HK-2 (cell line): ENCODE results near the gene MCCD1.
A peak's percentile ranks its signal among the peaks of the same experiment; 100 is the strongest.

Source experiments
- DNase-seq: peaks from one replicate; pipeline ENCODE4 v3.0.0-alpha.2; 2018; ENCODE audit not compliant: unreplicated experiment

Gene MCCD1

GRCh38 chr6:31543639-31544038, 14.9 kb downstream of the MCCD1 start:
- no peak for DNase-seq

GRCh38 chr6:31544676-31545075, 15.9 kb downstream of the MCCD1 start:
- no peak for DNase-seq

GRCh38 chr6:31545291-31545690, 16.5 kb downstream of the MCCD1 start:
- DNase-seq: no peak

GRCh38 chr6:31546339-31546957, 17.7 kb downstream of the MCCD1 start, which contains the start of gene ATP6V1G2:
TSS of gene ATP6V1G2 (minus strand) at chr6:31546608. CDS start at chr6:31546559, 49 bp downstream.
- DNase-seq: peak; percentile 86

- DNase-seq: peak; percentile 95
These were observed 18.4 kb downstream of the MCCD1 start, which contains the start of gene NFKBIL1 for GRCh38 chr6:31546958-31547726. TSS of gene NFKBIL1 (plus strand) at chr6:31547608. CDS start at chr6:31547695, 87 bp downstream.

- DNase-seq: no peak
These were observed 19.2 kb downstream of the MCCD1 start for GRCh38 chr6:31547727-31548543.

- DNase-seq: no peak
These were observed 19.7 kb downstream of the MCCD1 start for GRCh38 chr6:31548544-31548873.

GRCh38 chr6:31551371-31551770, 22.6 kb downstream of the MCCD1 start:
- DNase-seq: peak; percentile 58

- DNase-seq: no peak
These were observed 27.5 kb downstream of the MCCD1 start for GRCh38 chr6:31556307-31556706.

- no peak for DNase-seq
These were observed 28.9 kb downstream of the MCCD1 start for GRCh38 chr6:31557443-31558317.

- DNase-seq: no peak
These were observed 29.5 kb downstream of the MCCD1 start for GRCh38 chr6:31558318-31558625.

GRCh38 chr6:31558631-31559500, 30.1 kb downstream of the MCCD1 start:
- DNase-seq: no peak

- DNase-seq: no peak
These were observed 30.8 kb downstream of the MCCD1 start for GRCh38 chr6:31559606-31559957.

- DNase-seq: peak; percentile 86
These were observed 31.4 kb downstream of the MCCD1 start for GRCh38 chr6:31559958-31560696.

GRCh38 chr6:31560697-31561058, 31.9 kb downstream of the MCCD1 start:
- DNase-seq: no peak

- DNase-seq: no peak
These were observed 39.0 kb downstream of the MCCD1 start for GRCh38 chr6:31567531-31568370.

- DNase-seq: no peak
These were observed 39.8 kb downstream of the MCCD1 start for GRCh38 chr6:31568537-31568961.

GRCh38 chr6:31569861-31570536, 41.2 kb downstream of the MCCD1 start:
- no peak for DNase-seq
